ENCODE data around the gene PDGFRB.

The PDGFRB gene

GRCh38 chr5:150180241-150181026, 24.8 kb upstream of the PDGFRB start:
- no peak for TF ChIP-seq CTCF (IDR thresholded peaks at IDR 0.05)
- Histone ChIP-seq H3K79me2 (no peaks in the 10 kb centered on the region), H3K9me3 (ENCODE audit: control insufficient read depth, low read length) (no peaks in the 10 kb centered on the region), H3K4me3 (ENCODE audit: low read depth, low read length) (no peak overlapping the region), H3K9ac (no peak overlapping the region), H2AFZ (no peak overlapping the region), H3K27me3 (ENCODE audit: control insufficient read depth, insufficient read depth, low read length) (no peaks in the 10 kb centered on the region), H3K27ac (no peak overlapping the region), H3K4me2 (ENCODE audit: low read length) (no peak overlapping the region), H3K4me1 (no peaks in the 10 kb centered on the region), H3K36me3 (ENCODE audit: control insufficient read depth, insufficient read depth, low read length) (no peaks in the 10 kb centered on the region)

- Histone ChIP-seq H3K9me3 (ENCODE audit: control insufficient read depth, low read length) (no peaks in the 10 kb centered on the region), H3K4me1 (no peaks in the 10 kb centered on the region), H2AFZ (no peak overlapping the region), H3K27me3 (ENCODE audit: control insufficient read depth, insufficient read depth, low read length) (no peaks in the 10 kb centered on the region), H3K4me3 (ENCODE audit: low read depth, low read length) (no peak overlapping the region), H3K27ac (no peak overlapping the region), H3K36me3 (ENCODE audit: control insufficient read depth, insufficient read depth, low read length) (no peaks in the 10 kb centered on the region), H3K9ac (no peak overlapping the region), H3K79me2 (no peaks in the 10 kb centered on the region), H3K4me2 (ENCODE audit: low read length) (no peak overlapping the region)
- no peak for TF ChIP-seq CTCF (IDR thresholded peaks at IDR 0.05)
Measured at GRCh38 chr5:150179019-150179620, 23.5 kb upstream of the PDGFRB start.

- H3K4me2 ChIP-seq (ENCODE audit: low read length), result no peak overlapping the region
- no peaks in the 10 kb centered on the region for H3K9me3 ChIP-seq (ENCODE audit: control insufficient read depth, low read length)
- no peaks in the 10 kb centered on the region for H3K36me3 ChIP-seq (ENCODE audit: control insufficient read depth, insufficient read depth, low read length)
- no peak overlapping the region for H3K9ac ChIP-seq
- no peaks in the 10 kb centered on the region for H3K27me3 ChIP-seq (ENCODE audit: control insufficient read depth, insufficient read depth, low read length)
- no peaks in the 10 kb centered on the region for H3K4me1 ChIP-seq
- H3K27ac ChIP-seq, result no peak overlapping the region
- no peak overlapping the region for H2AFZ ChIP-seq
- H3K4me3 ChIP-seq (ENCODE audit: low read depth, low read length), result no peak overlapping the region
- H3K79me2 ChIP-seq, result no peaks in the 10 kb centered on the region
- TF ChIP-seq CTCF (IDR thresholded peaks at IDR 0.05), result no peak
Measured at GRCh38 chr5:150178262-150178661, 22.6 kb upstream of the PDGFRB start.

- Histone ChIP-seq H3K27me3 (ENCODE audit: control insufficient read depth, insufficient read depth, low read length) (no peaks in the 10 kb centered on the region), H2AFZ (no peak overlapping the region), H3K79me2 (no peaks in the 10 kb centered on the region), H3K27ac (no peak overlapping the region), H3K36me3 (ENCODE audit: control insufficient read depth, insufficient read depth, low read length) (no peaks in the 10 kb centered on the region), H3K4me3 (ENCODE audit: low read depth, low read length) (no peak overlapping the region), H3K9ac (no peak overlapping the region), H3K4me2 (ENCODE audit: low read length) (no peak overlapping the region), H3K9me3 (ENCODE audit: control insufficient read depth, low read length) (no peaks in the 10 kb centered on the region), H3K4me1 (no peaks in the 10 kb centered on the region)
- TF ChIP-seq CTCF (IDR thresholded peaks at IDR 0.05), result no peak
Measured at GRCh38 chr5:150177721-150178120, 22.1 kb upstream of the PDGFRB start.

All from parathyroid adenoma (tissue), 2 donors.